Spleen (tissue), 11 donors: ENCODE results near the gene RPS6KL1. TPM values are rescaled to one million over a fixed set of nuclear protein-coding genes. Genes with fewer than 3 reads are reported as not detected.

Experiments used
- DNase-seq: peaks from one replicate; pipeline ENCODE4 v3.0.0-alpha.2; 2020
- H3K27ac ChIP-seq, 8 donors: fragments of 200-600 bp; sonication (generic) in 7 of 8; 1 replicate in 4 of 8; 2 replicates in 4 of 8; pipeline versions ENCODE4 v1.5.0 to v1.8.0; 2016 to 2021; ENCODE audit warnings: inconsistent platforms in 4 of 8, mild to moderate bottlenecking in 4 of 8, moderate library complexity in 1 of 8
- H3K27me3 ChIP-seq, 7 donors: fragments of 200-600 bp; sonication (generic) in 6 of 7; replicated peaks in 1 of 7; 1 replicate in 4 of 7; 2 replicates in 3 of 7; pipeline versions ENCODE4 v1.5.0 to v1.8.0; 2016 to 2021; ENCODE audit warnings: inconsistent platforms in 3 of 7, mild to moderate bottlenecking in 1 of 7
- H3K36me3 ChIP-seq, 6 donors: fragments of 200-600 bp; sonication (generic) in 5 of 6; 1 replicate in 4 of 6; 2 replicates in 2 of 6; pipeline versions ENCODE4 v1.5.0 to v1.8.0; 2016 to 2021; ENCODE audit warnings: inconsistent platforms in 2 of 6
- H3K4me1 ChIP-seq, 6 donors: fragments of 200-600 bp; sonication (generic) in 5 of 6; 1 replicate in 3 of 6; 2 replicates in 3 of 6; pipeline versions ENCODE4 v1.5.0 to v1.8.0; 2016 to 2021; ENCODE audit warnings: inconsistent platforms in 3 of 6
- H3K4me3 ChIP-seq, 8 donors: fragments of 200-600 bp; sonication (generic) in 7 of 8; 1 replicate in 4 of 8; 2 replicates in 4 of 8; pipeline versions ENCODE4 v1.5.0 to v1.8.0; 2016 to 2021; ENCODE audit warnings: inconsistent platforms in 4 of 8, mild to moderate bottlenecking in 4 of 8, moderate library complexity in 2 of 8
- H3K9me3 ChIP-seq, 8 donors: fragments of 200-600 bp; sonication (generic) in 7 of 8; 1 replicate in 4 of 8; 2 replicates in 4 of 8; pipeline versions ENCODE4 v1.5.0 to v1.8.0; 2016 to 2021; ENCODE audit warnings: inconsistent platforms in 4 of 8
- CTCF ChIP-seq, 11 experiments: fragments of 200-600 bp in 7 of 11; fragments of 450-650 bp in 4 of 11; sonication (generic) in 4 of 11; IDR thresholded peaks in 8 of 11; conservative IDR thresholded peaks in 3 of 11; 1 replicate in 7 of 11; 2 replicates in 4 of 11; pipeline versions ENCODE4 v1.4.0 to v1.8.0; 2016 to 2021; ENCODE audit warnings: antibody characterized with exemption in 11 of 11, inconsistent platforms in 4 of 11, mild to moderate bottlenecking in 1 of 11
- POLR2A ChIP-seq, 3 donors: fragments of 450-650 bp; IDR thresholded peaks; one replicate each; pipeline ENCODE4 v1.5.1; 2017; ENCODE audit warnings: antibody characterized with exemption in 3 of 3, mild to moderate bottlenecking in 1 of 3
- POLR2AphosphoS5 ChIP-seq, 3 donors: sonication (generic); formaldehyde crosslinking; IDR thresholded peaks; one replicate each; pipeline ENCODE4 v1.5.1; 2017; ENCODE audit warnings: antibody characterized with exemption in 3 of 3
- WGBS, 5 donors: extraction: QIAGEN DNeasy Blood & Tissue Kit in 3 of 5; methylation state at CpG; one replicate each; pipeline versions ENCODE4 v1.1.5 to v1.1.7; 2013 to 2018; 5-methylcytosine and 5-hydroxymethylcytosine counted together
- intact Hi-C: fragments of 100-400 bp; cut with DNase I; formaldehyde crosslinking; loops from one replicate; pipeline ENCODE4 v1.15.0; 2023; ENCODE audit warnings: low total_unique reads
- polyA plus RNA-seq, 3 donors: library from polyadenylated mRNA; stranded (reverse); fragments of 200-250 nt; gene quantifications; one replicate each; pipeline ENCODE4 v1.2.1, GENCODE V29; 2013
- total RNA-seq, 7 donors: library from RNA; depleted of rRNA in 3 of 7; stranded (reverse); fragments of >200 nt in 3 of 7; fragmentation: NEBNext Ultra II Directional in 4 of 7; extraction: Animal tissue kit (Norgen Biotek cat#: 25700) in 4 of 7; gene quantifications; one replicate each; pipeline versions ENCODE4 v1.1.0 to v1.2.1, GENCODE V29; 2016 to 2021
- donor health status: healthy with polysubstance abuse.
- donor health status: DM: no; HTN: no; CAD: no; lungs with moderate emphysema.
- donor health status: DM: no; HTN: no; CAD: no.
- donor health status: Bipolar disorder and iron deficiency.
- donor health status: healthy.
- donor health status: DM: no; HTN: no; CAD: no.
- donor health status: DM: yes; HTN: yes; CAD: no.

Gene RPS6KL1
- total and polyA plus RNA-seq, 10 donors = 1.7 to 15.7 (median 4.7) TPM

DNA sequence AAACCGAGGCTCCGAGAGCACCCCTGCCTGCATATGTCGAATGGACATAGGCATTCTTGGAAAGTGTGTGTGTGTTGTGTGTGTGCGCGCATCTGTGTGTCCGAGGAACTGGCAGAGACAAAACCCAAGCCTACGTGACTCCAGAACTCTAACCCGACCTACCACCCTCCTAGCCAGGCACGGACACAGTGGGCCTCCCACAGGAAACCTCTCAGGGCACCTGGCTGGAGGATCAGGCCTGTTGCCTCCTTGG, 32.9 kb upstream of the RPS6KL1 start:
- no peak overlapping the region for H3K27ac ChIP-seq
- intact Hi-C loops = no loop called here
- H3K36me3 ChIP-seq = no peaks in the 10 kb centered on the region
- 90 to 95% (median 91%) methylated on average over 4 to 9 of the region's 9 CpGs for WGBS, 5 donors
- peak overlapping the region in 4 of 8 donors; percentile 49 to 70 (median 52) for H3K4me3 ChIP-seq
- peaks cover 7 to 37% (median 22%) of the 10 kb centered on the region in 6 donors for H3K4me1 ChIP-seq
- TF ChIP-seq POLR2A (IDR thresholded peaks at IDR 0.05) (no peak), CTCF (IDR thresholded peaks at IDR 0.05 in 8 of 11, conservative IDR thresholded peaks at IDR 0.05 in 3 of 11) (no peak), POLR2AphosphoS5 (IDR thresholded peaks at IDR 0.05) (no peak)
- H3K9me3 ChIP-seq = no peaks in the 10 kb centered on the region
- peaks cover 0 to 51% (median 12%) of the 10 kb centered on the region in 7 donors for H3K27me3 ChIP-seq
- DNase-seq = no peak

- TF ChIP-seq POLR2A (IDR thresholded peaks at IDR 0.05) = no peak
- peak; percentile 51 to 81 (median 76) for TF ChIP-seq POLR2AphosphoS5 (IDR thresholded peaks at IDR 0.05)
- peaks cover 0 to 54% (median 12%) of the 10 kb centered on the region in 7 donors for H3K27me3 ChIP-seq
- H3K9me3 ChIP-seq = no peaks in the 10 kb centered on the region
- peak within 1 kb of the TSS; percentile 26 to 70 (median 49) for H3K4me3 ChIP-seq
- 3 to 10% (median 7%) methylated on average over 4 to 73 of the region's 73 CpGs for WGBS, 5 donors
- peak; percentile 89 for DNase-seq
- H3K36me3 ChIP-seq = no peaks in the 10 kb centered on the region
- intact Hi-C loops = no loop called here
- peaks cover 7 to 37% (median 22%) of the 10 kb centered on the region in 6 donors for H3K4me1 ChIP-seq
- peak within 1 kb of the TSS in 2 of 8 donors; percentile 18 to 43 for H3K27ac ChIP-seq
Observed at GRCh38 chr14:74955229-74956026, 32.4 kb upstream of the RPS6KL1 start, which contains the start of gene PGF. Gene PGF (minus strand): TSS chr14:74955597. CDS start chr14:74955242, 355 bp downstream.

- intact Hi-C loops = no loop called here
- Histone ChIP-seq H3K27me3 (peaks cover 0 to 54% (median 12%) of the 10 kb centered on the region in 7 donors), H3K4me1 (peaks cover 7 to 37% (median 22%) of the 10 kb centered on the region in 6 donors), H3K4me3 (peak overlapping the region in 7 of 8 donors; percentile 43 to 70 (median 49)), H3K9me3 (no peaks in the 10 kb centered on the region), H3K27ac (peak overlapping the region in 1 of 8 donors; percentile 43), H3K36me3 (no peaks in the 10 kb centered on the region)
- 0 to 4% (median 3%) methylated on average over 3 of the region's 3 CpGs; no CpG with 5 or more reads in 1 of the 5 donors for WGBS, 5 donors
- no peak for TF ChIP-seq POLR2AphosphoS5 (IDR thresholded peaks at IDR 0.05)
- TF ChIP-seq CTCF (IDR thresholded peaks at IDR 0.05 in 8 of 11, conservative IDR thresholded peaks at IDR 0.05 in 3 of 11) = no peak
- no peak for TF ChIP-seq POLR2A (IDR thresholded peaks at IDR 0.05)
- DNase-seq = no peak
Observed at GRCh38 chr14:74954947-74955228, 31.8 kb upstream of the RPS6KL1 start.

DNA sequence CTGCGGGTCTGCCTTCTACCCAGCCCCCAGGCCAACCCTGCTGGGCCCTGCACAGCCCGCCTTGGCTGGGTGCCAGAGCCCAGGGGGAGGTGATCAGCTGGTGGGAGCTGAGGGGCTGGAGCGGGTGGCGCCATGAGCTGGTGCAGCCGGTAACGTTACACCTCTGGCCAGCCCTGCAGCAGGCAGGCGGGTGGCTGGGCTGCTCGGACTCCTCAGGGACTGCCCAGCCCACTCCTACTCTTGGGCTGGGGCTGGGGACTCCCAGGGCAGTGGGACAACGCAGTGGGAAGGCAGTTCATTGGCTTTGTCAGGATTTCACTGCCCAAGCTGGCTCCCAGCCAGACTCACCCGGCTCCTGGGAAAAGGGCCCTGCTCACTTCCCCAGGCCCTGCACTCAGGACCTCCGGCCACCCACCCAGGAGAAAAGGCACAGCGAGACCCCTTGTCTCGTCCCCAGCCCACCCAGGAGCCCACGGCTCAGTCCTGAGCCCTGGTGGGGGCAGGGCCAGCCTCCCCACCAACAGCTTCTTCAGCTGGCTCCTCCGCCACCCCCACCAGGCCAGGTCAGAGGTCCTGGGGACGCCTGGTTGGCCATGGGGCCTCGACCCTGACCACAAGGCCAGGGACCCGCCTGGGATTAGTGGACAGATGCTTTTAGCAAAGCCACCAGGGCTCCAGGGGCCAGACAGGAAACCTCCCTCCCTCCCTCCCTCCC, 31.3 kb upstream of the RPS6KL1 start:
- DNase-seq = no peak
- TF ChIP-seq CTCF (IDR thresholded peaks at IDR 0.05 in 8 of 11, conservative IDR thresholded peaks at IDR 0.05 in 3 of 11) = no peak
- peak in 1 of 3 donors; percentile 10 for TF ChIP-seq POLR2AphosphoS5 (IDR thresholded peaks at IDR 0.05)
- no peak for TF ChIP-seq POLR2A (IDR thresholded peaks at IDR 0.05)
- WGBS, 5 donors = 40 to 68% (median 59%) methylated on average over 8 to 18 of the region's 18 CpGs
- H3K9me3 ChIP-seq = no peaks in the 10 kb centered on the region
- peak overlapping the region in 4 of 8 donors; percentile 49 to 70 (median 52) for H3K4me3 ChIP-seq
- H3K36me3 ChIP-seq = no peaks in the 10 kb centered on the region
- intact Hi-C loops = no loop called here
- H3K27me3 ChIP-seq = peaks cover 0 to 56% (median 12%) of the 10 kb centered on the region in 7 donors
- peak overlapping the region in 1 of 8 donors; percentile 13 for H3K27ac ChIP-seq
- peaks cover 7 to 37% (median 22%) of the 10 kb centered on the region in 6 donors for H3K4me1 ChIP-seq
